GM12878 (cell line): ENCODE data around the gene IRF9. TPM values are rescaled to one million over a fixed set of nuclear protein-coding genes. Genes with fewer than 3 reads are reported as not detected.

Experiments
- ATAC-seq: fragments of 200-7000 bp; cut with Tn5 transposase; 3 replicates; pipeline ENCODE4 v1.9.1; 2020; ENCODE audit warnings: mild to moderate bottlenecking, moderate library complexity
- BruUV-seq: library from RNA; stranded (reverse); fragments of 400-500 nt; replicated peaks from 2 replicates; lab custom pipeline; 2021; lab: Mats Ljungman, UMichigan
- CTCF ChIA-PET: fragments of 300-600 bp; sonication (Branson Sonifier 250); formaldehyde crosslinking; extraction: SDS; loops from one replicate; lab custom pipeline; 2021; ENCODE audit warnings: inconsistent platforms; lab: Yijun Ruan, JAX
- POLR2A ChIA-PET: fragments of 350-600 bp; formaldehyde crosslinking; extraction: SDS; loops from one replicate; lab custom pipeline; 2021; ENCODE audit warnings: inconsistent platforms; lab: Charles Lee
- RAD21 ChIA-PET: fragments of 300-600 bp; sonication (Branson Sonifier 250); formaldehyde crosslinking; loops from one replicate; lab custom pipeline; 2023; ENCODE audit warnings: antibody characterized with exemption; ENCODE audit not compliant: unreplicated experiment; lab: Charles Lee
- SMC1A ChIA-PET: fragments of 300-600 bp; sonication (Branson Sonifier 250); formaldehyde crosslinking; loops from one replicate; lab custom pipeline; 2023; ENCODE audit not compliant: unreplicated experiment, uncharacterized antibody; lab: Charles Lee
- DNase-seq: peaks from one replicate; pipeline ENCODE4 v3.0.0-alpha.2; 2011; ENCODE audit warnings: low read depth, low spot score
- FAIRE-seq: peaks from 3 replicates; lab custom pipeline; 2011; peaks lifted over from hg19 to GRCh38; lab: Jason Lieb, UNC
- H2AFZ ChIP-seq: 2 replicates; pipeline ENCODE4 v1.6.0; 2011; ENCODE audit warnings: low read depth, low read length, control low read depth; ENCODE audit not compliant: control insufficient read depth
- H3K27ac ChIP-seq: 2 replicates; pipeline ENCODE4 v1.5.1; 2011; ENCODE audit warnings: control low read depth; ENCODE audit not compliant: control insufficient read depth, insufficient read depth
- H3K27me3 ChIP-seq, 2 experiments: replicated peaks in 1 of 2; 2 replicates each; pipeline versions ENCODE4 v1.6.0 to v1.6.1; 2011; ENCODE audit warnings: low read length in 1 of 2; ENCODE audit not compliant: control insufficient read depth in 2 of 2, insufficient read depth in 2 of 2
- H3K36me3 ChIP-seq, 2 experiments: 2 replicates each; pipeline ENCODE4 v1.5.1; 2011; ENCODE audit warnings: low read length in 1 of 2; ENCODE audit not compliant: control insufficient read depth in 2 of 2, insufficient read depth in 2 of 2
- H3K4me1 ChIP-seq: 2 replicates; pipeline ENCODE4 v1.6.1; 2011; ENCODE audit warnings: mild to moderate bottlenecking, low read length, moderate library complexity, mixed read lengths; ENCODE audit not compliant: control insufficient read depth, insufficient read depth
- H3K4me2 ChIP-seq: 2 replicates; pipeline ENCODE4 v1.6.0; 2011; ENCODE audit warnings: control low read depth; ENCODE audit not compliant: control insufficient read depth, insufficient read depth
- H3K4me3 ChIP-seq: fragments of 200-600 bp; sonication (generic); 2 replicates; pipeline ENCODE4 v1.5.1; 2016
- H3K79me2 ChIP-seq: 2 replicates; pipeline ENCODE4 v1.6.0; 2011; ENCODE audit warnings: low read length; ENCODE audit not compliant: control insufficient read depth, insufficient read depth
- H3K9ac ChIP-seq: 2 replicates; pipeline ENCODE4 v1.8.0; 2011; ENCODE audit warnings: low read length, control low read depth, mixed read lengths; ENCODE audit not compliant: control insufficient read depth, insufficient read depth
- H3K9me3 ChIP-seq: replicated peaks from 3 replicates; pipeline ENCODE4 v1.5.1; 2011; ENCODE audit warnings: mild to moderate bottlenecking, low read length; ENCODE audit not compliant: control insufficient read depth, insufficient read depth
- H4K20me1 ChIP-seq: 2 replicates; pipeline ENCODE4 v1.6.0; 2011; ENCODE audit not compliant: control insufficient read depth, insufficient read depth
- BMI1 ChIP-seq: fragments of 450-650 bp; IDR thresholded peaks from 2 replicates; pipeline ENCODE4 v1.6.1; 2016; ENCODE audit warnings: mild to moderate bottlenecking, moderate library complexity, borderline replicate concordance
- CREM ChIP-seq: IDR thresholded peaks from 2 replicates; pipeline ENCODE4 v1.6.1; 2014; ENCODE audit warnings: antibody characterized with exemption, low read depth
- EED ChIP-seq: sonication (generic); IDR thresholded peaks from 2 replicates; pipeline ENCODE4 v1.6.1; 2016; ENCODE audit warnings: antibody characterized with exemption, low read depth
- HDGF ChIP-seq: fragments of 450-650 bp; IDR thresholded peaks from 2 replicates; pipeline ENCODE4 v1.6.1; 2016; ENCODE audit warnings: antibody characterized with exemption
- MAX ChIP-seq: IDR thresholded peaks from 2 replicates; pipeline ENCODE4 v1.6.1; 2012; ENCODE audit warnings: low read depth, low read length, improper control_type of control experiment
- MEF2B ChIP-seq: fragments of 450-650 bp; IDR thresholded peaks from 2 replicates; pipeline ENCODE4 v1.6.1; 2018; ENCODE audit warnings: mild to moderate bottlenecking, moderate library complexity; ENCODE audit not compliant: partially characterized antibody, poor library complexity, severe bottlenecking
- NFXL1 ChIP-seq: fragments of 450-650 bp; IDR thresholded peaks from 2 replicates; pipeline ENCODE4 v1.6.1; 2017; ENCODE audit warnings: antibody characterized with exemption, mild to moderate bottlenecking, borderline replicate concordance
- NR2C2 ChIP-seq: IDR thresholded peaks from 2 replicates; pipeline ENCODE4 v1.6.1; 2011; ENCODE audit warnings: borderline replicate concordance, low read depth; ENCODE audit not compliant: control insufficient read depth, insufficient read length
- PKNOX1 ChIP-seq: fragments of 450-650 bp; IDR thresholded peaks from 2 replicates; pipeline ENCODE4 v1.6.1; 2016; ENCODE audit warnings: mild to moderate bottlenecking
- PML ChIP-seq: IDR thresholded peaks from 2 replicates; pipeline ENCODE4 v1.6.1; 2012; ENCODE audit warnings: low read length, inconsistent platforms
- POU2F2 ChIP-seq: IDR thresholded peaks from 3 replicates; pipeline ENCODE4 v1.6.1; 2011; ENCODE audit warnings: low read depth, mild to moderate bottlenecking, low read length, borderline replicate concordance
- SRF ChIP-seq, 2 experiments: IDR thresholded peaks; 2 replicates each; pipeline ENCODE4 v1.6.1; 2011; ENCODE audit warnings: low read depth in 2 of 2, low read length in 2 of 2, mild to moderate bottlenecking in 1 of 2, moderate library complexity in 1 of 2
- TARDBP ChIP-seq: IDR thresholded peaks from 2 replicates; pipeline ENCODE4 v1.6.1; 2016; ENCODE audit warnings: borderline replicate concordance
- YBX1 ChIP-seq: fragments of 450-650 bp; IDR thresholded peaks from 2 replicates; pipeline ENCODE4 v1.6.1; 2016; ENCODE audit warnings: antibody characterized with exemption
- WGBS: methylation state at CpG from one replicate; pipeline ENCODE4 v1.1.6; 2016; ENCODE audit warnings: low lambda C conversion rate; ENCODE audit not compliant: insufficient replicate concordance, insufficient coverage; ENCODE audit errors: missing lambda C conversion rate; 5-methylcytosine and 5-hydroxymethylcytosine counted together
- in situ Hi-C: fragments of 300-500 bp; cut with MboI; formaldehyde crosslinking; loops from 9 replicates; pipeline ENCODE4 v1.14.3; 2018; ENCODE audit warnings: mixed read lengths
- intact Hi-C: fragments of 100-400 bp; cut with micrococcal nuclease; formaldehyde crosslinking; loops from one replicate; pipeline ENCODE4 v1.14.2; 2022; ENCODE audit not compliant: unreplicated experiment
- polyA plus RNA-seq, 11 experiments: library from polyadenylated mRNA; depleted of rRNA in 4 of 11; unstranded in 6 of 11; stranded (reverse) in 5 of 11; fragments of >200 nt; fragmentation: Nextera tagmentation in 4 of 11; fragmentation: Illumina TruSeq in 1 of 11; extraction: Ambion mirVana in 4 of 11; extraction: Trizol in 1 of 11; gene quantifications; 1 replicate in 1 of 11; 2 replicates in 10 of 11; pipeline versions ENCODE4 v1.2.1 to v1.2.3, GENCODE V29; 2011 to 2016; ENCODE audit warnings: inconsistent platforms in 2 of 11, missing spikeins in 2 of 11, low read depth in 1 of 11
- total RNA-seq, 4 experiments: library from RNA; depleted of rRNA in 3 of 4; stranded (reverse); fragments of >200 nt in 3 of 4; fragmentation: Illumina TruSeq in 1 of 4; extraction: Trizol in 1 of 4; gene quantifications; 2 replicates each; pipeline versions ENCODE4 v1.2.1 to v1.2.3, GENCODE V29; 2013 to 2021

The IRF9 gene
- total and polyA plus RNA-seq, 10 of the 15 experiments (the other 5 are each of a cell fraction or from before 2014, with no cell fraction given): 47.6 to 234 (median 148) TPM

GRCh38 chr14:24204163-24205146 lies 43.4 kb downstream of the IRF9 start:
- Histone ChIP-seq H3K79me2 (no peaks in the 10 kb centered on the region), H3K27ac (no peak overlapping the region), H3K4me3 (no peak overlapping the region), H3K4me1 (no peaks in the 10 kb centered on the region; the same call in none of the 2 replicates), H4K20me1 (0 out of 2 replicates have a peak, but pooled peaks cover 3% of the 10 kb centered on the region), H3K4me2 (no peak overlapping the region), H2AFZ (no peak overlapping the region), H3K9me3 (peaks cover 5% of the 10 kb centered on the region), H3K27me3 (no peaks in the 10 kb centered on the region), H3K36me3 (peaks cover 1 to 24% of the 10 kb centered on the region in 2 experiments; a peak in 3 of 4 replicates), H3K9ac (no peak overlapping the region)
- BruUV-seq: no TSS peak
- RAD21 ChIA-PET: no interaction called here
- SMC1A ChIA-PET: no interaction called here
- intact Hi-C loops (no loop called here), in situ Hi-C loops (no loop called here)
- 79% methylated on average over 7 of the region's 7 CpGs for WGBS
- DNase-seq (no peak), FAIRE-seq (no peak), ATAC-seq (no peak)
- CTCF ChIA-PET: interaction anchor here (1.2 kb wide), 1 partner anchor 11 kb away, joined by 3 read pairs; the partner anchor contains the start of gene MDP1
- TF ChIP-seq MAX: no peak
- no peak for TF ChIP-seq NR2C2
- no peak for TF ChIP-seq PML
- TF ChIP-seq POU2F2: no peak
- no peak for TF ChIP-seq TARDBP
- TF ChIP-seq NFXL1: no peak
- TF ChIP-seq EED: no peak
- no peak for TF ChIP-seq SRF (IDR thresholded peaks at IDR 0.05; ENCODE audit: low read depth in 2 of 2, low read length in 2 of 2)
- no peak for TF ChIP-seq HDGF
- no peak for TF ChIP-seq MEF2B
- no peak for TF ChIP-seq YBX1
- TF ChIP-seq CREM: no peak
- TF ChIP-seq BMI1: no peak
- TF ChIP-seq PKNOX1: no peak
- POLR2A ChIA-PET: interaction anchor here (0.7 to 1.1 kb wide), 3 partner anchors 9 to 96 kb away, joined by 3 read pairs; partner anchors contain the start of gene TM9SF1
